Left renal cortex interstitium (tissue), 4 donors: ENCODE measurements around the gene PSMD9. TPM values are rescaled to one million over a fixed set of nuclear protein-coding genes. Genes with fewer than 3 reads are reported as not detected.
A peak's percentile ranks its signal among the peaks of the same experiment; 100 is the strongest.
"Not testable (repeated sequence)": the region's sequence is repeated elsewhere in the genome, so short reads cannot be mapped to it uniquely, and the experiment has no call there.

Experiments used
- DNase-seq, 4 donors: peaks; one replicate each; pipeline ENCODE4 v3.0.0-alpha.2; 2013; ENCODE audit warnings: low read depth in 4 of 4, low spot score in 2 of 4, missing footprints in 1 of 4
- polyA plus RNA-seq, 4 donors: library from polyadenylated mRNA; unstranded; fragments of 120-200 nt; gene quantifications; one replicate each; pipeline ENCODE4 v1.2.1, GENCODE V29; 2013; ENCODE audit not compliant: insufficient read length in 4 of 4

PSMD9 gene
- polyA plus RNA-seq, 4 donors: 52.2 to 61.8 (median 55.7) TPM

GRCh38 chr12:121917950-121918678, 29.5 kb downstream of the PSMD9 start, which contains the start of gene CFAP251:
Gene CFAP251, plus strand, starts transcription at chr12:121918592. Its CDS starts 2,714 bp downstream, at chr12:121921306.
- peak; percentile 45 to 84 (median 74) for DNase-seq

GRCh38 chr12:121918679-121919038, 30.1 kb downstream of the PSMD9 start:
- DNase-seq: no peak

- no peak for DNase-seq
These were observed 32.5 kb downstream of the PSMD9 start for GRCh38 chr12:121921066-121921465.

GRCh38 chr12:121925358-121925695, 36.7 kb downstream of the PSMD9 start:
- peak in 2 of 4 donors; percentile 39 to 41 for DNase-seq

- no peak for DNase-seq
These were observed 38.5 kb downstream of the PSMD9 start for GRCh38 chr12:121926874-121927706.

- DNase-seq: no peak
These were observed 39.2 kb downstream of the PSMD9 start for GRCh38 chr12:121927813-121928212.

- DNase-seq: not testable (repeated sequence)
These were observed 41.0 kb downstream of the PSMD9 start for GRCh38 chr12:121929545-121929944.

GRCh38 chr12:121930862-121931261, 42.3 kb downstream of the PSMD9 start:
- DNase-seq: no peak

- DNase-seq: no peak
These were observed 43.6 kb downstream of the PSMD9 start for GRCh38 chr12:121932176-121932536.

- no peak for DNase-seq
These were observed 44.4 kb downstream of the PSMD9 start for GRCh38 chr12:121932914-121933521.

GRCh38 chr12:121933522-121934308, 45.1 kb downstream of the PSMD9 start:
- no peak for DNase-seq

GRCh38 chr12:121934309-121934664, 45.7 kb downstream of the PSMD9 start:
- no peak for DNase-seq

GRCh38 chr12:121937654-121938053, 49.1 kb downstream of the PSMD9 start:
- no peak for DNase-seq

- no peak for DNase-seq
These were observed 50.6 kb downstream of the PSMD9 start for GRCh38 chr12:121939186-121939585.

GRCh38 chr12:121939992-121940766, 51.6 kb downstream of the PSMD9 start:
- no peak for DNase-seq

GRCh38 chr12:121942145-121942718, 53.6 kb downstream of the PSMD9 start:
- DNase-seq: no peak

- no peak for DNase-seq
These were observed 55.3 kb downstream of the PSMD9 start for GRCh38 chr12:121943926-121944325.

GRCh38 chr12:121946313-121947025, 57.9 kb downstream of the PSMD9 start:
- DNase-seq: no peak

GRCh38 chr12:121947981-121948380, 59.4 kb downstream of the PSMD9 start:
- no peak for DNase-seq
